Measurements from ENCODE around the gene MAP3K7. TPM values are rescaled to one million over a fixed set of nuclear protein-coding genes. Genes with fewer than 3 reads are reported as not detected.

MAP3K7 gene
- total RNA-seq, 4 donors from 2014 or later, result 21.7 to 27.9 (median 25.3) TPM

DNA sequence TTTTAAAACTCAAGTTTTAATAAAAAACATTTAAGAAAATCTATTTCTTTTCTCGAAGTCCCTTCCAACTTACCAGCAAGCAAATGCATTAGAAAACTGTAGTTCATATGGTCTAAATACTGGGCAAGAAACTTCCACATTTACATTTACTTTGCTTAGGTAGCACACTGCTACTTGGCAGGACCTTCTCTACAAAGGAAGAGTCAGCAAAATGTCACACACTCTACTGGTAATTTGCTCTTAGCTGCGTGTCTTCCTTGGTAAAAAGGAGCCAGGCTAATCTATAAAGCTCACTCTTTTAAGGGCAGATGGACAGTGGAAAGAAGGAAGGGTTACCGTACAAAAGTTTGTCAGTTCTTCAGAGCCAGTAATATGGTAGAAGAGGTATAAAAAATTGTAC lies 45.7 kb downstream of the MAP3K7 start:
- DNase-seq (ENCODE audit: low spot score) (no peak), ATAC-seq (ENCODE audit: low FRiP score) (no peak)
- TF ChIP-seq, protein P1, sequence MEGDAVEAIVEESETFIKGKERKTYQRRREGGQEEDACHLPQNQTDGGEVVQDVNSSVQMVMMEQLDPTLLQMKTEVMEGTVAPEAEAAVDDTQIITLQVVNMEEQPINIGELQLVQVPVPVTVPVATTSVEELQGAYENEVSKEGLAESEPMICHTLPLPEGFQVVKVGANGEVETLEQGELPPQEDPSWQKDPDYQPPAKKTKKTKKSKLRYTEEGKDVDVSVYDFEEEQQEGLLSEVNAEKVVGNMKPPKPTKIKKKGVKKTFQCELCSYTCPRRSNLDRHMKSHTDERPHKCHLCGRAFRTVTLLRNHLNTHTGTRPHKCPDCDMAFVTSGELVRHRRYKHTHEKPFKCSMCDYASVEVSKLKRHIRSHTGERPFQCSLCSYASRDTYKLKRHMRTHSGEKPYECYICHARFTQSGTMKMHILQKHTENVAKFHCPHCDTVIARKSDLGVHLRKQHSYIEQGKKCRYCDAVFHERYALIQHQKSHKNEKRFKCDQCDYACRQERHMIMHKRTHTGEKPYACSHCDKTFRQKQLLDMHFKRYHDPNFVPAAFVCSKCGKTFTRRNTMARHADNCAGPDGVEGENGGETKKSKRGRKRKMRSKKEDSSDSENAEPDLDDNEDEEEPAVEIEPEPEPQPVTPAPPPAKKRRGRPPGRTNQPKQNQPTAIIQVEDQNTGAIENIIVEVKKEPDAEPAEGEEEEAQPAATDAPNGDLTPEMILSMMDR (IDR thresholded peaks at IDR 0.05), result no peak

DNA sequence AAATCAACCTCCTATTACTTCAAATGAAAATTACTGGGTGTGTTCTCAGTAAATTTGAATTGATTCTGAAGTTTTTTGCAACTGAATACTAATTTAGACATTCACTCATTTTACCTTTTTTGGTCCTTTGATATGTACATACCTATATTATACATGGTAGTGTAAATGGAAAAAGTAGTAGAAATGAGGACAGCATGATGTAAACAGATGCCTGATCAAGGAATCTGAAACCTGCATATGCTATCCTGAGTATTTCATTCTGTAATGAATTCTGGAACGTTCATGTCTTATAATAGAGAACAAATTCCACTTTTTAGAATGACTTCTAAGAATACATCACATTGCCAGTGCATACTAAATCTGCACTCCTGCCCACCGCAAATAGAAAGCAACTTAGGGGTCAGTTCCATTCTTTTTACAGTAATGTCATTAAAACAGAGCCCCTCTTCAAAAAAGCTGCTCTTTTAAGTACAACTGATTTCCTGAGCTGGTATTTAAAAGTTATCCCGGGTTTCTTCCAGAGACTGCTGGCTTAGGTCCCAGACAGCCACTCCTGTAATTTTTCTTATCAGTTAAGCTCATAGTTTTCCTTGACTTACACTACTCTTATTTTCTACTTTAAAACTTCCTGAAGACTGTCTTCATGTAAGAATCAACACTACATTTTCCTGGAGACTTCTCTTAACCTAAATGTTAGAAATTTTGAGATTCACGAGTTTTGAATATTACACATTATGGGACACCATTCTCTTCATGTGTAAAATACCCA lies 48.4 kb downstream of the MAP3K7 start:
- no peak for ATAC-seq (ENCODE audit: low FRiP score)
- TF ChIP-seq, protein P1 (IDR thresholded peaks at IDR 0.05), result no peak
- DNase-seq (ENCODE audit: low spot score), result no peak

DNA sequence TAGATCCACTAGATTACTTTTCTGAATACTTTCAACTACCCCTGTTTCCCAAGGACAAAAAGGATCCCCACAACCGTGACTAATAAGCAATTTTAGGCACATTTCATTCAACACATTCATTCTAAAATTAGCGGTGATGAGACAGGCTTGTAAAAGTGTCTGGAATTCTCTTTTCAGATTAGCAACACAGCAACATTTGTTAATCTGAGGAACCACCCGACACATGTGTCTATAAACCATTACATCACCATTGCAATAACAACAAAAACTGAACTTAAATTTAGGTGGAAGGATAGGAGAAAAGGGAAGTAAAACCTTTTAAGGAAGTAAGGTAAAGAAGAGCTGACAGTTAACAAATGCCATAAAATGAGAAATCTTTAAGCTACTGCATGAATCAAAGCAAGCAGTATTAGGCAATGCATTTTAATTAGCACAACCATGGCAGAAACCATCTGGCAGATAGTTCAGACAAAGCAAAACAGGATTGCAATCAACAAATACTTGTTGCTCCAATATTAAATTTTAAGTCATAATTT lies 49.1 kb downstream of the MAP3K7 start:
- TF ChIP-seq, protein P1 (IDR thresholded peaks at IDR 0.05), result no peak
- DNase-seq (ENCODE audit: low spot score) (no peak), ATAC-seq (ENCODE audit: low FRiP score) (peak; percentile 63)

DNA sequence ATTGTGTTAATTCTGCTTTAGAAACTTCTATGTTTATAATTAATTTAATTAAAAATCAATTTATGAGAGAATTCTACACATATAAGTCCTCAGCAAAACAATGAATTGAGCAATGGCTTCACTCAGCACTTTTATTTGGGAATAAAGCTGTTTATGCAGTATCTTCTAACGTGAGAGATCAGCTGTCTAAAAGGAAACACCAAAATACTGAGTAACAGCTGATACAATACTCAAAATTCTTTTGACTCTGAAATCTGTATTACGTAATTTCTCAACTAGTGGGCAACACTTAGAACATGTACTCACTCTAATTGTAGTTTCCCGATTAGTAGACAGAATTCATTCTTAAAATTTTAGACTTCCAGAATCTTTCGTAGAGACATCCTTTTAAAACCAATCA lies 49.8 kb downstream of the MAP3K7 start:
- DNase-seq (ENCODE audit: low spot score), result no peak
- ATAC-seq (ENCODE audit: low FRiP score), result peak; percentile 37
- TF ChIP-seq, protein P1 (IDR thresholded peaks at IDR 0.05), result no peak

DNA sequence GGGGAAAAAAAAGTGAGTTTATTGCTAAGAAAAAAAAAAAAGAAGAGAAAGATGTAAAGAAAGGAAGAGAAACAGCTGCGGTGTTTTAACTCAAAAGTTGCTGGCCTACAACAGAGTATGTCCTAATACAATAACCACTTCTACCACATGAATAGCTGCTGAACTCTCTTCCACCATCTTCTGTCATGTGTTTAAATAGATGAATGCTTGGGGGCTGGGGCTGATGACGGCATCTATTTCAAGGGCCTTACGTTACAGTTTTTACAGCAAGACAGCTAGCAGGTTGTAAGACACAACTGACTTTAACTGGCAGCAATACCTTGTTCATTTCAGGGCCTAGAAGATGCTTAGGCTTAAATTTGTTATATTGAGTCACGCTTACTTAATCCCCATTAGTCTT lies 50.4 kb downstream of the MAP3K7 start:
- DNase-seq (ENCODE audit: low spot score) (no peak), ATAC-seq (ENCODE audit: low FRiP score) (no peak)
- TF ChIP-seq, protein P1 (IDR thresholded peaks at IDR 0.05), result no peak

DNA sequence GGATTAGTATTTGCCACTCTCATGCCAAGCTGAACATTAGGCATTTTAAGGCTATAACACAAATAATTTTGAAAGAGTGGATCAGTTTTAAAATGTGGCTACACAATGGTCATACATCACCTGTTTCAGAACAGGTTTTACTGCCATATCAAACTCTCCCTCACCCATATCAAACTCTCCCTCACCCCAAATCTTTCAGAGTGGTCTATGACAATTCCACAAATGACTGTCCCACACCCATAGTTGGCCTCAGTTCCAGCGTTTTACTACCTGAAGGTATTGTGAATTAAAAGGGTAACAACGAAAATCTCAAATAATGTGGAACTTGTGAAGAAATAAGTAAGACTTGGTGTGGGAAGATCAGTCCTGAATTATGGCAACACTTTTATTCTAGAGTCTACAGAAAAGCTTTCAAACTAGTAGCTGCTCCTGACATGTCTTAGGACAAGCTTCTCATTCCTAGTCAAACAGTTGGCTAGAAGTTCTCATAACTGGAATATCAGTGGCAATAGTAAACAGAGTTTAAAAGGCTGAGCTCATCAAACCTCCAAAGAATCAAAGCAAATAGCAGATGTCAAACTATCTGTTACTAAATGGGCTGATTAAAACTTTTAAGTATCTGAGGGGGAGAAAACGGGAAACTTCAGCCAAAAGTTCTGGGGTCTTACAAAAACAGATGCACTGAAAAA lies 52.4 kb downstream of the MAP3K7 start:
- DNase-seq (ENCODE audit: low spot score), result no peak
- no peak for ATAC-seq (ENCODE audit: low FRiP score)
- TF ChIP-seq, protein P1 (IDR thresholded peaks at IDR 0.05), result no peak
